GM12878 (cell line): ENCODE measurements around the gene FLT1.

ENCODE experiments used
- ASH2L ChIP-seq: fragments of 300-600, 200-600 bp; sonication (generic); IDR thresholded peaks from 2 replicates; pipeline ENCODE4 v1.6.1; 2017; ENCODE audit warnings: low read depth, mild to moderate bottlenecking, borderline replicate concordance
- CHD4 ChIP-seq: fragments of 200-600 bp; sonication (generic); IDR thresholded peaks from 2 replicates; pipeline ENCODE4 v1.6.1; 2016; ENCODE audit warnings: mild to moderate bottlenecking
- CTCF ChIP-seq, 3 experiments: IDR thresholded peaks in 2 of 3; conservative IDR thresholded peaks in 1 of 3; 2 replicates each; pipeline ENCODE4 v1.5.1; 2011; ENCODE audit warnings: low read depth in 3 of 3, low read length in 3 of 3, mild to moderate bottlenecking in 3 of 3, control low read depth in 2 of 3, moderate library complexity in 2 of 3, inconsistent platforms in 1 of 3, mixed read lengths in 1 of 3; ENCODE audit not compliant: control insufficient read depth in 2 of 3, insufficient read depth in 1 of 3; ENCODE audit errors: extremely low read depth in 1 of 3
- DPF2 ChIP-seq: fragments of 450-650 bp; IDR thresholded peaks from 2 replicates; pipeline ENCODE4 v1.6.1; 2017; ENCODE audit warnings: mild to moderate bottlenecking
- EZH2 ChIP-seq: IDR thresholded peaks from 2 replicates; pipeline ENCODE4 v1.6.1; 2012; ENCODE audit warnings: low read depth, mild to moderate bottlenecking, control low read depth, inconsistent platforms, low read length, borderline replicate concordance; ENCODE audit not compliant: control insufficient read depth
- NR2C1 ChIP-seq: fragments of 450-650 bp; IDR thresholded peaks from 2 replicates; pipeline ENCODE4 v1.6.1; 2017; ENCODE audit warnings: antibody characterized with exemption, mild to moderate bottlenecking, moderate library complexity
- POLR2A ChIP-seq: IDR thresholded peaks from 2 replicates; pipeline ENCODE4 v1.6.1; 2011; ENCODE audit warnings: low read depth, mild to moderate bottlenecking, low read length
- RAD21 ChIP-seq: IDR thresholded peaks from 2 replicates; pipeline ENCODE4 v1.6.1; 2011; ENCODE audit warnings: mild to moderate bottlenecking, low read depth, low read length, moderate library complexity; ENCODE audit not compliant: insufficient read depth
- SRF ChIP-seq, 2 experiments: IDR thresholded peaks; 2 replicates each; pipeline ENCODE4 v1.6.1; 2011; ENCODE audit warnings: low read depth in 2 of 2, low read length in 2 of 2, mild to moderate bottlenecking in 1 of 2, moderate library complexity in 1 of 2
- USF2 ChIP-seq: IDR thresholded peaks from 2 replicates; pipeline ENCODE4 v1.6.1; 2011; ENCODE audit warnings: low read depth, low read length, improper control_type of control experiment, borderline replicate concordance

- no peak for TF ChIP-seq SRF (IDR thresholded peaks at IDR 0.05; ENCODE audit: low read depth in 2 of 2, low read length in 2 of 2)
- no peak for TF ChIP-seq ASH2L
- TF ChIP-seq CTCF (IDR thresholded peaks at IDR 0.05 in 2 of 3, conservative IDR thresholded peaks at IDR 0.05 in 1 of 3; ENCODE audit: control insufficient read depth in 2 of 3, extremely low read depth in 1 of 3, insufficient read depth in 1 of 3, low read depth in 3 of 3, low read length in 3 of 3): no peak
- TF ChIP-seq EZH2: no peak
- TF ChIP-seq DPF2: no peak
- no peak for TF ChIP-seq RAD21
- no peak for TF ChIP-seq USF2
- TF ChIP-seq CHD4: no peak
- TF ChIP-seq POLR2A: no peak
- TF ChIP-seq NR2C1: no peak
Observed at GRCh38 chr13:28319528-28319927, 175.4 kb downstream of the FLT1 start.
